ENCODE results near the gene RAB10.

The RAB10 gene

DNA sequence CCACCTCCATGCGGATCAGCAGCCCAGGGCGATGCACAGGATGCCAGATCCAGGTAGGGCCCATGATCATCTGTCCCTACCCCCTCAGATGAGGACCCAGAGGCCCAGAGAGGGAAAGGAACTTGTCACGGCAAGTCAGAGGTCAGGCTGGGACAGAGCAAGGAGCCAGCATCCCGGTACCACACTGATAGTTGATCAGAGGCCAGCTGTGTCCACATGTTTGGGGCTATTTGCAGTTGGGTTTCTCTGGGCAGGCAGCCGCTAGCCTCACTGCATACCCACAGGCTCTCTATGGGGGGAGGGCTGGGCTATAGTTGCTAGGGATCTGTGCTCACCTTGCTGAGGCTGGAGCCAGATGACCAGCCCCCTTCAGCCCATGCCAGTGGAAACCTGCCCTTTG lies 148.6 kb downstream of the RAB10 start:
- no peak for FAIRE-seq
- TF ChIP-seq POLR2AphosphoS5 (IDR thresholded peaks at IDR 0.05; ENCODE audit: low read depth, low read length), result no peak
- TF ChIP-seq PAX5 (IDR thresholded peaks at IDR 0.05; ENCODE audit: insufficient read depth, low read length, severe bottlenecking), result no peak
- no peak for TF ChIP-seq TAF1 (IDR thresholded peaks at IDR 0.05; ENCODE audit: low read depth, low read length)
- no peak for TF ChIP-seq POLR2A (IDR thresholded peaks at IDR 0.05; ENCODE audit: low read depth, low read length)
- no peak for TF ChIP-seq SPI1 (IDR thresholded peaks at IDR 0.05; ENCODE audit: low read depth, low read length)
- TF ChIP-seq POU2F2 (IDR thresholded peaks at IDR 0.05; ENCODE audit: low read depth, low read length), result no peak
- DNase-seq (ENCODE audit: insufficient read length, low spot score), result no peak

DNA sequence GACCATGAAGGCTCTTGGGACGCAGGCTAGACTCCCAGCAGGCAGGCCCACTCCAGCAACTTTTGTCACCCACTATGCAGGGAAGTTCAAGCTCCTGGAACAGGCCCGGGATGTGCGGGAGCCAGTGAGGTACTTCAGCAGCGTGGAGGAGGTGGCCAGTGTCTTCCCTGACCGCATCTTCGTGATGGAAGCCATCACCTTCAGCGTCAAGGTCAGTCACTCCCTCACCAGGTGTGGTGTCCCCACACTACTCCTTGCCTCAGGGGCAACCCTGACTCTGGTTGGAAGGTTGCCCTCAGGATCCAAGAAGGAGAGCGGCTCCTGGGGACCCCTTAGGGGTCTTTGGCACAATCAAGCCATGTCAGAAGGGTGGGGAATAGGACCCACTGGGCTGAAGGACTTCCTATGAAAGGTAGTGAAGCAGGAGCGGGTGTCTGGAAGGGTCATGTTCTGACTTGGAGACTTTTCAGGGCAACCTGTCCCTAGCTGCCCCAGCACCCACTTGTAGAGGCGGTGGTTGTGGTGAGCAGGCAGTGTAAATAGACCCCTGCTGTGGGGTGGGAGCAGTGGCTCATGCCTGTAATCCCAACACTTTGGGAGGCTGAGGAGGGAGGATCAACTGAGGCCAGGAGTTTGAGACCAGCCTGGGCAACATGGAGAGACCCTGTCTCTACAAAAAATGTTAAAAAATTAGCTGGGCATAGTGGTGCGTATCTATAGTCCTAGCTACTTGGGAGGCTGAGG lies 149.2 kb downstream of the RAB10 start:
- FAIRE-seq (no peak), DNase-seq (ENCODE audit: insufficient read length, low spot score) (no peak)
- TF ChIP-seq POLR2A (IDR thresholded peaks at IDR 0.05; ENCODE audit: low read depth, low read length) (no peak), PAX5 (IDR thresholded peaks at IDR 0.05; ENCODE audit: insufficient read depth, low read length, severe bottlenecking) (no peak), POLR2AphosphoS5 (IDR thresholded peaks at IDR 0.05; ENCODE audit: low read depth, low read length) (no peak), SPI1 (IDR thresholded peaks at IDR 0.05; ENCODE audit: low read depth, low read length) (no peak), TAF1 (IDR thresholded peaks at IDR 0.05; ENCODE audit: low read depth, low read length) (no peak), POU2F2 (IDR thresholded peaks at IDR 0.05; ENCODE audit: low read depth, low read length) (no peak)

DNA sequence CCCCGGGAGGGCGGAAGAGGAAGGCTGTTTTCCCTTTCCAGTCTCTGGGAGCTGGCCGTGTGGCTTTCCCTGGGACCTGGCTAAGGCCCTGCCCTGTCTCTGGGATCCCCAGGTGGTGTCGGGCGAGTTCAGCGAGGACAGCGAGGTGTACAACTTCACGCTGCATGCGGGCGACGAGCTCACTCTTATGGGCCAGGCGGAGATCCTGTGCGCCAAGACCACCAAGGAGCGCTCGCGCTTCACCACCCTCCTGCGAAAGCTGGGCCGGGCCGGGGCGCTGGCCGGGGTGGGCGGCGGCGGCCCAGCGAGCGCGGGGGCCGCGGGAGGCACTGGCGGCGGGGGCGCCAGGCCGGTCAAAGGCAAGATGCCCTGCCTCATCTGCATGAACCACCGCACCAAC lies 150.2 kb downstream of the RAB10 start:
- TF ChIP-seq SPI1 (IDR thresholded peaks at IDR 0.05; ENCODE audit: low read depth, low read length) (no peak), POLR2AphosphoS5 (IDR thresholded peaks at IDR 0.05; ENCODE audit: low read depth, low read length) (no peak), TAF1 (IDR thresholded peaks at IDR 0.05; ENCODE audit: low read depth, low read length) (no peak), PAX5 (IDR thresholded peaks at IDR 0.05; ENCODE audit: insufficient read depth, low read length, severe bottlenecking) (no peak), POU2F2 (IDR thresholded peaks at IDR 0.05; ENCODE audit: low read depth, low read length) (no peak), POLR2A (IDR thresholded peaks at IDR 0.05; ENCODE audit: low read depth, low read length) (no peak)
- no peak for FAIRE-seq
- DNase-seq (ENCODE audit: insufficient read length, low spot score), result no peak

DNA sequence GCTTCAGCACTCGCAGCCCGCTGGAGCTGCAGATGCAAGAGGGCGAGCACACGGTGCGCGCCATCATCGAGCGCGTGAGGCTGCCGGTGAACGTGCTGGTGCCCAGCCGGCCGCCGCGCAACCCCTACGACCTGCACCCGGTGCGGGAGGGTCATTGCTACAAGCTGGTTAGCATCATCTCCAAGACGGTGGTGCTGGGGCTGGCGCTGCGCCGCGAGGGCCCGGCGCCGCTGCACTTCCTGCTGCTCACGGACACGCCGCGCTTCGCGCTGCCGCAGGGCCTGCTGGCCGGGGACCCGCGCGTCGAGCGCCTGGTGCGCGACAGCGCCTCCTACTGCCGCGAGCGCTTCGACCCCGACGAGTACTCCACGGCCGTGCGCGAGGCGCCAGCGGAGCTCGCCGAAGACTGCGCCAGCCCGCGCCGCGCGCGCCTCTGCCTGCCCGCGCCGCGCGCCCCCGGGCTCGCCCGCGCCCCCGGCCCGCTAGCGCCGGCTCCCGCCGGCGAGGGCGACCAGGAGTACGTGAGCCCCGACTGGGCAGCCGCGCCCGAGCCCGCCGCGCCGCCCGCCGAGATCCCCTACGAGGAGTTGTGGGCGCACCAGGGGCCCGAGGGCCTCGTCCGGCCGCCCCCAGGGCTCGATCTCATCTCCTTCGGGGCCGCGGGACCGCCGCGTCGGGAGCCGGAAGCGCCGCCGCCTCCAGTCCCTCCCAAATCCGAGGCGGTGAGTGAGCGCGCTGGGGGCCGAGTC lies 150.8 kb downstream of the RAB10 start:
- DNase-seq (ENCODE audit: insufficient read length, low spot score), result peak; percentile 95
- peak; percentile 98 for FAIRE-seq
- TF ChIP-seq SPI1 (IDR thresholded peaks at IDR 0.05; ENCODE audit: low read depth, low read length) (peak; percentile 32; the same call in 1 of the 2 replicates), POU2F2 (IDR thresholded peaks at IDR 0.05; ENCODE audit: low read depth, low read length) (no peak)

DNA sequence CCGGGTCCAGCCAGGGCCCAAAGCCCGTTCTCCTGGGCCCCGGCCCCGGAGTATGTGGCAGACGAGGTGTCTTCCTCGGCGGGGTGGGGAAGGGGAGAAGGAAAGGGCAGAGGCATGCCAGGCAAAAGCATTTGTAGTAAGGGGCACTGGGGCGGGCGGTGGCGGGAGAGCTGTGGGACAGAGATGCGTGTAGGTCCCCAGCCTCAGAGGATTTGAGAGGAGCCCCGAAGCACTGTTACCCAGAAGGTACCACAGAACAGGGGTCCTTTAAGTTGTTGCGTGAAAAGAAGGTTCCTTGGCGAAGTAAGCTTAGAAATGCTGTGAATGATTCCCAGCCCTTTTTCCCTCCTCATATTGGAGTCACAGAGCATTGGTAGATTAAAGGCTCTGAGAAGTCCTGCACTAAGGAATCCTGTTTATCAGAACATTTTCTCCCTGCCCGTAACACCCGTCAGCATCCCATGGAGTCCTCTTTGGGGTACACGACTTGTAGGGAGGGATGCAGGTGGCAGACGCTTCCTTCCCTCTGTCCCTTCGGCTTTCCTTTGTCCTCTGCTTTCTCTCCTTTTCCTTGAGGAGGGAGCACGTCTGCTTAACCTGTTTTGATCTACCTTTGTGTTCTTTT lies 151.5 kb downstream of the RAB10 start:
- FAIRE-seq (peak; percentile 20), DNase-seq (ENCODE audit: insufficient read length, low spot score) (no peak)
- no peak for TF ChIP-seq POU2F2 (IDR thresholded peaks at IDR 0.05; ENCODE audit: low read depth, low read length)
- TF ChIP-seq TAF1 (IDR thresholded peaks at IDR 0.05; ENCODE audit: low read depth, low read length), result no peak
- TF ChIP-seq POLR2A (IDR thresholded peaks at IDR 0.05; ENCODE audit: low read depth, low read length), result no peak
- TF ChIP-seq SPI1 (IDR thresholded peaks at IDR 0.05; ENCODE audit: low read depth, low read length), result no peak
- no peak for TF ChIP-seq PAX5 (IDR thresholded peaks at IDR 0.05; ENCODE audit: insufficient read depth, low read length, severe bottlenecking)
- TF ChIP-seq POLR2AphosphoS5 (IDR thresholded peaks at IDR 0.05; ENCODE audit: low read depth, low read length), result no peak

DNA sequence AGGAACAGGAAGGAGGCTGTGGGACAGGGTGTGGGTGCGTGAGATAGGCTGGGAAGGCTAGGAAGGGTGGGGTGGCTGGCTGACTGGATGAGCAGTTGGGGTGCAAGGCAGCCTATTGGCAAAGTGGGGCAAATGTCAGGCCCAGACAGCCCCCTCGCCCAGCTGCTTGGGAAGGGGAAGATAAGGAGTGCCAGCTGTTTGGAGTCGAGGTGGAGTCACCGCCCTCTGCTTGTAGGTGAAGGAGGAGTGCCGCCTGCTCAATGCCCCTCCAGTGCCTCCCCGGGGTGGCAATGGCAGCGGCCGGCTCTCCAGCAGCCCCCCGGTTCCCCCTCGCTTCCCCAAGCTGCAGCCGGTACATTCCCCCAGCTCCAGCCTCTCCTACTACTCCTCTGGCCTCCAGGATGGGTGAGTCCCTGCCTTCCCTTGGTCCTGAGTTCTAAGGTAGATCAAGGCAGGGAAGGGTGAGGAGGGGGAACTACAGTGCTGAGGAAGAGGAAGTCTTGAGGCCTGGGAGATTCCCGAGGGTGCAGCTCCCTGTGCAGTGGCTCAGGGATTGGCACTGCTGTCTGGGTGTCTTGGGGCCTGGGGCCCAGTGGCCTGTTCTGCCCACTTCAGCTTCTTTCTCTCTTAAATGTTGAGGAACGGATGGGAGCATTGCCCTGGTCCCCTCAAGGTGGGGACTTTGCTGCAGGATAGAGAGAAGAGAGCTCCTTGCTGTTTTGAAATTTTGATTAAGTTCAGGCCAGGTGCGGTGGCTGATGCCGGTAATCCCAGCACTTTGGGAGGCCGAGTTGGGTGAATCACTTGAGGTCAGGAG lies 152.3 kb downstream of the RAB10 start:
- no peak for FAIRE-seq
- DNase-seq (ENCODE audit: insufficient read length, low spot score), result no peak
- TF ChIP-seq POLR2A (IDR thresholded peaks at IDR 0.05; ENCODE audit: low read depth, low read length) (no peak), PAX5 (IDR thresholded peaks at IDR 0.05; ENCODE audit: insufficient read depth, low read length, severe bottlenecking) (no peak), SPI1 (IDR thresholded peaks at IDR 0.05; ENCODE audit: low read depth, low read length) (no peak), POU2F2 (IDR thresholded peaks at IDR 0.05; ENCODE audit: low read depth, low read length) (no peak), TAF1 (IDR thresholded peaks at IDR 0.05; ENCODE audit: low read depth, low read length) (no peak), POLR2AphosphoS5 (IDR thresholded peaks at IDR 0.05; ENCODE audit: low read depth, low read length) (no peak)

All from GM12891 (cell line).